Activated CD4-positive, alpha-beta memory T cell treated with anti-CD3 and anti-CD28 coated beads for 36 hours (primary cell): ENCODE data around the gene FBXL16. TPM values are rescaled to one million over a fixed set of nuclear protein-coding genes. Genes with fewer than 3 reads are reported as not detected.
"Not testable (repeated sequence)": the region's sequence is repeated elsewhere in the genome, so short reads cannot be mapped to it uniquely, and the experiment has no call there.

Source experiments
- CTCF ChIA-PET: fragments of 350-600 bp; sonication (Branson Sonifier 250); formaldehyde crosslinking; loops from one replicate; lab custom pipeline; 2021; ENCODE audit warnings: antibody characterized with exemption, inconsistent platforms; lab: Charles Lee
- POLR2A ChIA-PET: fragments of 350-600 bp; sonication (Branson Sonifier 250); formaldehyde crosslinking; loops from one replicate; lab custom pipeline; 2021; ENCODE audit warnings: antibody characterized with exemption; lab: Charles Lee
- DNase-seq: peaks from one replicate; pipeline ENCODE4 v3.0.0-alpha.2; 2020
- H3K27ac Mint-ChIP-seq: one replicate; pipeline ENCODE4 v1.8.0; 2021; ENCODE audit warnings: mixed read lengths
- H3K27me3 Mint-ChIP-seq: one replicate; pipeline ENCODE4 v1.8.0; 2021; ENCODE audit warnings: mixed read lengths
- H3K36me3 Mint-ChIP-seq: one replicate; pipeline ENCODE4 v1.8.0; 2021; ENCODE audit warnings: mixed read lengths
- H3K4me1 Mint-ChIP-seq: one replicate; pipeline ENCODE4 v1.8.0; 2021; ENCODE audit warnings: low read depth, mixed read lengths
- H3K4me3 Mint-ChIP-seq: one replicate; pipeline ENCODE4 v1.8.0; 2021; ENCODE audit warnings: mild to moderate bottlenecking, mixed read lengths
- H3K9me3 Mint-ChIP-seq: one replicate; pipeline ENCODE4 v1.8.0; 2021; ENCODE audit warnings: mixed read lengths
- intact Hi-C: fragments of 100-400 bp; cut with micrococcal nuclease; formaldehyde crosslinking; loops from one replicate; pipeline ENCODE4 v1.15.1; 2023
- total RNA-seq, 2 experiments: library from RNA; stranded (reverse); gene quantifications; one replicate each; pipeline ENCODE4 v1.2.3, GENCODE V29; 2021

The FBXL16 gene
- total RNA-seq, 2 experiments from 2014 or later: 7.7 to 14.1 TPM

DNA sequence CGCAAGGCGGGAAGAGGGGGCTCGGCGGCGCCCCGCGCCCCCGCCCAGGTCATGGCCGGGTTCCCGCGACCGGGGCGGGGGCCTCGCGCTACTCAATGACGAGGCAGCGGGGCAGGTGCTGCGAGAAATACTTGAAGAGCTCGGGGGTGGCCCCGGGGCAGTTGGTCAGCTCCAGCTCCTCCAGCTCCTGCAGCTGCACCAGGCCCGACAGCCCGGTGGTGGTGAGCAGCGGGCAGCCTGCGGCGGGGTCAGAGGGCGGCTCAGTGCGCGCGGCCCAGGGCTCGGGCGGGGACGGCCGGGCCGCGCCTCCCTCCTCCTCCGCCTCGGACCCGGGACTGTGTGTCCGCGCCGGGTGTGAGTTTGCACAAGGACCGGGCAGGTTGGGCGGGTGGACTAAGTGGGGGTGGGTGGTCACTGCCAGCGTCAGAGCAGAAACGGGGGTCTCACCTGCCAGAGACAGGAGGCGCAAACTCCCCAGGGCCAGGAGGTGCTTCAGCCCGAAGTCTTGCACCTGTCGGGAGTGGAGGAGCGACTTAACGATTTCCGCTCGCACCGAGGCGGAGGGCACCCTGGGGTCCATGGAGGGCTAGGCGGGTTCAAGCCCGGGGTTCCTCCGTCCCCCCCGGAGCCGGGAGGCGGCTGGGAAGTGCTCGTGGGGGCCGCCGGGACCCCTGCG lies 11.3 kb downstream of the FBXL16 start:
- H3K4me1 Mint-ChIP-seq: peaks cover 21% of the 10 kb centered on the region

DNA sequence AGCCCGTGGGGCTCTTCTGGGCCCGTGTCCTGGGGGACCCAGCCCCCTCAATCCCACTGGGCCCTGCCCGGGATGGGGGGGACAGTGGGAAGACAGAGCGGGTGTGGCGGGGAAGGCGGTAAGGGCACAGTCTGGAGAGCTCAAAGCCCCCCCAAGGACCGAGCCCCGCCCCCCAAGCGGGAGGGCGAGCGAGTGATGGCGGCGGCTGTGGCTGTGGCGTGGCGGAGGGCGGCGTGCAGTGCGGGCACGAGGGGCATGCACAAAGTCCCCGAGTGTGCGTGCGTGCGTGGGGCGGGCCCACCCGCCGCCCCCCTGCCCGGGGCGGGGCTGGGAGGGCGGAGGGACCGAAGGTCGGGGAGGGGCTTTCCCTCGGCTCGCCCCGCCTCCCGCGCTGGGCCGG lies 11.8 kb downstream of the FBXL16 start:
- Mint-ChIP-seq H3K27ac (no peak overlapping the region), H3K27me3 (no peaks in the 10 kb centered on the region), H3K9me3 (no peaks in the 10 kb centered on the region), H3K4me1 (peaks cover 25% of the 10 kb centered on the region), H3K4me3 (no peak overlapping the region), H3K36me3 (no peaks in the 10 kb centered on the region)
- ChIA-PET CTCF (interaction anchor here (0.6 kb wide), 1 partner anchor 26 kb away, joined by 3 read pairs; the partner anchor contains the start of gene RHOT2), POLR2A (no interaction called here)
- DNase-seq: no peak
- intact Hi-C loops: no loop called here

More for the DNA sequence above, 11.3 kb downstream of the FBXL16 start:
- no peaks in the 10 kb centered on the region for H3K36me3 Mint-ChIP-seq
- DNase-seq: no peak
- intact Hi-C loops: no loop called here
- H3K27ac Mint-ChIP-seq: no peak overlapping the region
- peak overlapping the region; percentile 70 for H3K4me3 Mint-ChIP-seq
- POLR2A ChIA-PET: interaction anchor here (1.1 to 1.5 kb wide), 2 partner anchors 13 to 25 kb away, joined by 3 read pairs; no protein-coding TSS in a partner anchor
- CTCF ChIA-PET: no interaction called here
- no peaks in the 10 kb centered on the region for H3K9me3 Mint-ChIP-seq
- no peaks in the 10 kb centered on the region for H3K27me3 Mint-ChIP-seq

DNA sequence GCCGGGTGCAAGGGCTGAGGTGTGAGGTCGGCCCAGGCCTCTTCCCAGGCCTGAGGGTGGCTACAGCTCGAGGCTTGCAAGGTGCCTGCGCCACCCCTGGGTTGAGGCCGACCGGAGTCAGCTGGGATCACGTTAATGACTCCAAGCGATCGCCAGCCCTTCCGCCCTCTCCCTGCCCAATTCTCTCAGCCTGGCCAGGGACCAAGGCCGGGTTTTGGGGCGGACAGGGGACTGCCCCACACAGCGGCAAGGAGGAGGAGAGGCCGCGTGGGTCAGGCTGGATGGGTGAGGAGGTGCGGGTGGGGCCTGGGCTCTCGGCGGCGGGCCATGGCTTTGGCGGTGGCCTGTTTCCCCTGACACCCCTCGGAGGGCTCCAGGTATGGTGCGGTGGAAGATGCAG lies 12.2 kb downstream of the FBXL16 start:
- POLR2A ChIA-PET: no interaction called here
- H3K36me3 Mint-ChIP-seq: no peaks in the 10 kb centered on the region
- no peaks in the 10 kb centered on the region for H3K9me3 Mint-ChIP-seq
- peaks cover 27% of the 10 kb centered on the region for H3K4me1 Mint-ChIP-seq
- intact Hi-C loops: no loop called here
- CTCF ChIA-PET: interaction anchor here (0.6 kb wide), 1 partner anchor 25 kb away, joined by 3 read pairs; the partner anchor contains the start of gene RHOT2
- no peak for DNase-seq
- no peak overlapping the region for H3K4me3 Mint-ChIP-seq
- no peak overlapping the region for H3K27ac Mint-ChIP-seq
- H3K27me3 Mint-ChIP-seq: no peaks in the 10 kb centered on the region

DNA sequence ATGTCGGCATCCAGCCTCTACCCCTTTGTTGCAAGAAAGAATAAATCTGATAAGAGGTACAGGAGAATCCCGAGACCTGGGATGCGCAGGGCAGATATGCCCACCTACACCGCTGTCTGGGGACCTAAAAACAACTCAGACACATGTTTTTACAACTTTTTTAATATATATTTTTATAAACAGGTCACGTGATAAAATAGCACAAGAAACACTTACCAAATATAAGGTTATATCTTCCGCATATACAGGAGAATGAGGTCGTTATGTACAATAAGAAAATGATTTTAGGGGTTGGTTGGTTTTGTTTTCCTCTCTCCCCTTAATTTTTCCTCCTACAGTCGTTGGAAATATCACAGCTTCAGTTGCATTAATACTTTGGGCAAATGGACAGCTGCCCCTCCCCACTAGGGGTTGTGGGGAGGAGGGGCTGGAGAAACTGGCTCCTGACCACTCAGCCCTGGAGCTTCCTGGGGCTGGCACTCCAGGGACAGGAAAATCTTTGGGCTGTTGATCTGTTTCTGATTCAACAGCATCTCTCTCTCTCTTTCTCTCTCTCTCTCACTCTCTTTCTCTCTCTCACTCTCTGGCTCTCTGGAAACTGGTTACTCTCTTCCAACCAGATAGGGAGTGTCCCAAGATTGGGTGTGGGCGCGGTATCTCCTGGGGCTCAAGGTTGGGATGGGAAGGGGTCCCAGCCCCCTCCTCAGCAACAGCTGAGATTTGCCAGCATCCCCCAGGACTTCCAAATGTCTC lies 13.1 kb downstream of the FBXL16 start:
- no peak overlapping the region for H3K27ac Mint-ChIP-seq
- H3K27me3 Mint-ChIP-seq: no peaks in the 10 kb centered on the region
- peaks cover 27% of the 10 kb centered on the region for H3K4me1 Mint-ChIP-seq
- intact Hi-C loops: no loop called here
- ChIA-PET CTCF (no interaction called here), POLR2A (no interaction called here)
- H3K36me3 Mint-ChIP-seq: no peaks in the 10 kb centered on the region
- DNase-seq: no peak
- H3K4me3 Mint-ChIP-seq: no peak overlapping the region
- no peaks in the 10 kb centered on the region for H3K9me3 Mint-ChIP-seq

DNA sequence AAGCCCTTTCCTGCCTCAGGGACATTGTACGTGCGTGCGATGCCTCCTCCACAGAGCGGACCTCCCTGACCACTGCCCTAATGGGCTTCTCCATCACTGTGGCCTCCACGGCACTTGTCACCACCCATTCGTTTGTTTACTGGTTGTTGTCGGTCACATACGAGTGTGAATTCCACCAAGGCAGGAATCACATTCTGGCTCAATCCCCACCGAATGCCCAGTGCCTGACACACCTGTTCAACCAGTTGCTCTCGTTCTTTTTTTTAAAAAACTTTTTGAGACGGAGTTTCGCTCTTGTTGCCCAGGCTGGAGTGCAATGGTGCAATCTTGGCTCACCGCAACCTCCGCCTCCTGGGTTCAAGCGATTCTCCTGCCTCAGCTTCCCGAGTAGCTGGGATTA lies 14.4 kb downstream of the FBXL16 start:
- H3K27ac Mint-ChIP-seq, H3K4me3 Mint-ChIP-seq, H3K36me3 Mint-ChIP-seq, intact Hi-C loops, H3K27me3 Mint-ChIP-seq, POLR2A ChIA-PET, DNase-seq, CTCF ChIA-PET, H3K9me3 Mint-ChIP-seq: not testable (repeated sequence)
- peaks cover 20% of the 10 kb centered on the region for H3K4me1 Mint-ChIP-seq

DNA sequence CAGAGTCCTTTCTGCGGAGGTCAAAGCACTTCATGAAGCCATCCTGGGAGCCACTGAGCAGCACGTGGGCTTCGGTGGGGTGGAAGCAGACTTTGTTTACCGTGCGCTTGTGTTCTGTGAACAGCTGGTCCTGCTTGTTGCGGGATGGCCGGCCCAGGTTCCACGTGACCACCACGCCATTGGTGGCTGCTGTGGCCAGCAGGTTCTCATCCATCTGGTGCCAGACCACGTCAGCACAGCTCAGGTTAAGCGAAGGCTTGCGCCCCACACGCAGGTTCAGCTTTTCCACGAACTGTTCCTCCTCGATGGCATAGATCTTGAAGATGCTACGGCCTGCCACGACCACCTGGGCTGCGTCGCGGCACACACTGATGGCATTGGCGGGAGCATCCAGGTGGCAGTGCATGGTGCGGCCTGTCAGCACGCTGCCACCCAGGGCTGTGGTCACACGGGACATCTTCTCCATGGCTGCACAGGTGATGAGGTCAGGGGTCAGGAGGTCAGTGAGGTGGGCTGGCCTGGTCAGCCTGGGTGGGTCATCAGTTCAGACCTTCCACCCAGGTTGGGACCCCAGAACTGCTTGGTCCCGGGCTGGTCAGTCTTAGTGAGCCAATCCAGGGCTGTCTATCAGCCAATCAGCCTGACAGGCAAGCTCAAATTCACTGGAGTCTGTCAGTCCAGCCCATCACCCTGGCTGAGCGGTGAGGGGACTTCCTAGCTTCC lies 16.3 kb downstream of the FBXL16 start:
- Mint-ChIP-seq H3K4me3 (peak overlapping the region; percentile 84), H3K4me1 (peaks cover 14% of the 10 kb centered on the region), H3K9me3 (no peaks in the 10 kb centered on the region), H3K27ac (peak overlapping the region; percentile 81), H3K27me3 (no peaks in the 10 kb centered on the region), H3K36me3 (peaks cover 4% of the 10 kb centered on the region)
- intact Hi-C loops: no loop called here
- no peak for DNase-seq
- POLR2A ChIA-PET: interaction anchor here (0.6 to 1.7 kb wide), 2 partner anchors 9 to 615 kb away, joined by 3 to 12 read pairs; partner anchors contain the start of gene STUB1
- CTCF ChIA-PET: interaction anchor here (1.1 kb wide), 1 partner anchor 23 kb away, joined by 3 read pairs; no protein-coding TSS in a partner anchor

DNA sequence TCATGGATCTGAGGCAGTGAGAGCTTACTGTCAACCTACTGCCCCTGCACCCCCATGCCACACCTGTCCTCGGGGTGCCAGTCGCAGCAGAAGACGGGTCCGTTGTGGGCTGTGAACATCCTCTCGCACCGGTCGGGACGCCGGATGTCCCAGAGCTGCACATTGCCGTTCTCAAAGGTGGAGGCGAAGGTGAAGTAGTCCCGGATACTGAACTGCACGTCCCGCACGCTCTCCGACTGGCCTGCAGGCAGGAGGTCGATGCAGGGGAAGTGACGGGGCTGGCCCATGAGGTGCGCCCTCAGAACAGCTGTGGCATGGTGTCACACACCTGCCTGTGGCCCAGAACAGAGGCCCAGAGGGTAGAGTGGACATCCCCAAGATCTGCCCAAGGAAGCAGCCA lies 18.1 kb downstream of the FBXL16 start:
- no peak overlapping the region for H3K27ac Mint-ChIP-seq
- peaks cover 21% of the 10 kb centered on the region for H3K4me1 Mint-ChIP-seq
- intact Hi-C loops: no loop called here
- H3K36me3 Mint-ChIP-seq: peaks cover 8% of the 10 kb centered on the region
- no peaks in the 10 kb centered on the region for H3K27me3 Mint-ChIP-seq
- H3K9me3 Mint-ChIP-seq: no peaks in the 10 kb centered on the region
- CTCF ChIA-PET: interaction anchor here (0.7 kb wide), 1 partner anchor 20 kb away, joined by 3 read pairs; the partner anchor contains the start of gene RHOT2
- POLR2A ChIA-PET: no interaction called here
- no peak for DNase-seq
- no peak overlapping the region for H3K4me3 Mint-ChIP-seq

DNA sequence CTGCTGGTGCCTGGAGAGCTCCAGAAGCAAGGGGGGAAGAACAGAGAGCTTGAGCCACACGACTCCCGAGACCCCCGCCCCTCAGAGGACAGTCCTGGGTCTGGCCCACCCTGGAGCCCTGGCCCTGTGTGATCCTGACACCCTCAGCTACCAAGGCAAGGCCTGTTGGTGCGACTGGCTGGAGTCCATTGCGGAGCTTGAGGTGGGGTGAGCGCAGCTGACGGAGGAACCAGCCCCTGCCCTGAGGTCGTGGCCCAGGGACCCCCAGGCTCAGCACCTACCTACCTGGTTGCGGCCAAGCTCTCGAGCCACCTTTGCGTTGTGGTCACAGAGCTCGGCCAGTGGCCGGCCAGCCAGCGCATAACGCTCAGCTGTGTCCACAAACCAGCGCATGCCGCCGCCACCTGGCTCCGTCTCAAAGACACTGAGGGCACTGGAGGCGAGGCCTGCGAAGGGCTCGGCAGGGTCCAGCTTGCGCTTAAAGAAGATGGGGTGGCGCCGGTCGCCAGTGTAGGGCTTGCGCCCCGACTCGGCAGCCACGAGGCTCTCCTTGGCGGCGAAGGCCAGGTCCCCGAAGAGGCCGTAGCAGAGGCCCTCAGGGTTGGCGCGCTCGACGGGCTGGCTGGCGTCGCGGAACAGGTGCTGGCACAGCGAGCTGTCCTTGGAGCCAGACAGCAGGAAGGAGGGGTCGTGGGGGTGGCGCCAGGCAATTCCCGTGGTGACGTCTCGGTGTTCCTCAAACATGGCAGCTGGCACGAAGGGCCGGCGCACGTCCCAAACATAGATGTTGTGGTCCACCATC lies 18.9 kb downstream of the FBXL16 start:
- DNase-seq: no peak
- H3K27ac Mint-ChIP-seq: no peak overlapping the region
- H3K27me3 Mint-ChIP-seq: no peaks in the 10 kb centered on the region
- peaks cover 15% of the 10 kb centered on the region for H3K36me3 Mint-ChIP-seq
- no peaks in the 10 kb centered on the region for H3K9me3 Mint-ChIP-seq
- ChIA-PET CTCF (interaction anchor here (0.8 kb wide), 1 partner anchor 10 kb away, joined by 3 read pairs; no protein-coding TSS in a partner anchor), POLR2A (no interaction called here)
- no peak overlapping the region for H3K4me3 Mint-ChIP-seq
- peaks cover 30% of the 10 kb centered on the region for H3K4me1 Mint-ChIP-seq
- intact Hi-C loops: no loop called here

DNA sequence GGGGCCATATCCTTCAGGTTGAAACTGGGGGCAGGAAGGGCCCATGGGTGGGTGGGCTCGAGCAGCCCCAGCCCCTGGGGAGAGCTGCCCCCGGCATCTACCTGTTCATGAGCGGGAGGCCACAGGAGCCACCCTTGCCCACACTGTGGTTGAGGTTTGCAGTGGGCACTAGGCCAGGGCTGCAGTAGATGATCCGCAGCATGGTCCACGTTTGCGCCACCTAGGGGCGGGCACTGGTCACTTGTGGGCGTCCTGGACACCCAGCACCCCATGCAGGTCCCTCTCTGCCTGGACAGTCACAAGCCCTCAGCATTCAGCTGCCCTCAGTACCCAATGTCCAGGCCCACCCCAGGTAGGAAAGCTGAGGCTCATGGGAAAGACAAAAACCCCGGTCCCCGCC lies 19.6 kb downstream of the FBXL16 start:
- intact Hi-C loops: loop anchor here (2.0 kb wide), 1 partner anchor 49 kb away; the partner anchor contains the start of gene METTL26
- CTCF ChIA-PET: interaction anchor here (0.8 kb wide), 1 partner anchor 10 kb away, joined by 3 read pairs; no protein-coding TSS in a partner anchor
- peaks cover 37% of the 10 kb centered on the region for H3K4me1 Mint-ChIP-seq
- H3K27ac Mint-ChIP-seq: no peak overlapping the region
- no peaks in the 10 kb centered on the region for H3K27me3 Mint-ChIP-seq
- DNase-seq: no peak
- POLR2A ChIA-PET: no interaction called here
- H3K4me3 Mint-ChIP-seq: no peak overlapping the region
- H3K9me3 Mint-ChIP-seq: no peaks in the 10 kb centered on the region
- H3K36me3 Mint-ChIP-seq: peaks cover 20% of the 10 kb centered on the region

DNA sequence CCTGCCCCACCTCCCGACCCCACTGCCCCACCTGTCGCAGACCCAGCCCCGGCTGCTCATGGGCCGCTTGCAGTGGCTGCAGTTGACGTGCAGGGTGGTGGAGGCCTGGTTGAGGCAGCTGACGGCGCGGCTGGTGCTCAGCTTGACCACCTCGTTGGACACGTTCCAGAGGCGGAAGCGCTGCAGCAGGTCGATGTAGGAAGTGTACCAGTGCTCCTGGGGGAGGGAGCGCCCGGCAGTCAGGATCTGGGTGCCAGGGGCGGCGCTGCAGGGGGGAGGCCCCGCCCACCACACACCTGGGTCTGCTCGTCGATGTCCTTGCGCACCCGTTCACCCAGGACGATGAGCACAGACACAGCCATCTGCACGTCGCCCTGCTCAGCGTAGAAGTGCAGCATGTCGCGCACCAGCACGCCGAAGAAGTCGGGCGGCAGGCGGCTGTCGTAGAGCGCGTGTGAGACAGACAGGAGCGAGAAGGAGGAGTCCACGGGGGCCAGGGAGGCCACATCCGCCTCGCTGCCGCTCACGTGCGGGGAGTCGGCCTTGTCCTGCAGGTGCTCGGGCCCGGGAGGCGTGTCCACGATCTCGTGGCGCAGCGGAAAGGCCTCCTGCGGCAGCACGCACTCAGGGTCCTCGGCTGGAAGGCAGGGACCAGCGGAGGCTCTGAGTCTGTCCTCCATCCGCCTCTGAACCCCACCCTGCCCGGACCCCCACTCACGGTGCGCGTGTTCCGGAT lies 20.5 kb downstream of the FBXL16 start:
- Mint-ChIP-seq H3K27ac (no peak overlapping the region), H3K36me3 (peaks cover 21% of the 10 kb centered on the region), H3K4me3 (no peak overlapping the region), H3K27me3 (no peaks in the 10 kb centered on the region), H3K4me1 (peaks cover 38% of the 10 kb centered on the region), H3K9me3 (no peaks in the 10 kb centered on the region)
- DNase-seq: no peak
- intact Hi-C loops: loop anchor here (2.0 to 5.0 kb wide), 2 partner anchors 48 to 98 kb away; partner anchors contain the start of gene METTL26
- CTCF ChIA-PET: no interaction called here
- POLR2A ChIA-PET: no interaction called here
